Measurements from ENCODE around the gene PABPC5. TPM values are rescaled to one million over a fixed set of nuclear protein-coding genes. Genes with fewer than 3 reads are reported as not detected.

Gene PABPC5
- 1.7 and 1.8 TPM in 2 replicates for total RNA-seq

GRCh38 chrX:91434351-91435168, at the start of gene PABPC5:
TSS of gene PABPC5 (plus strand) at chrX:91434839. CDS start at chrX:91435578, 739 bp downstream.

